LNCAP (cell line): ENCODE results near the gene OR2V1.

Source experiments
- TF ChIP-seq, protein P1 (sequence below): fragments of 450-650 bp; IDR thresholded peaks from 2 replicates; pipeline ENCODE4 v1.5.1; 2017; ENCODE audit warnings: mild to moderate bottlenecking

The OR2V1 gene

DNA sequence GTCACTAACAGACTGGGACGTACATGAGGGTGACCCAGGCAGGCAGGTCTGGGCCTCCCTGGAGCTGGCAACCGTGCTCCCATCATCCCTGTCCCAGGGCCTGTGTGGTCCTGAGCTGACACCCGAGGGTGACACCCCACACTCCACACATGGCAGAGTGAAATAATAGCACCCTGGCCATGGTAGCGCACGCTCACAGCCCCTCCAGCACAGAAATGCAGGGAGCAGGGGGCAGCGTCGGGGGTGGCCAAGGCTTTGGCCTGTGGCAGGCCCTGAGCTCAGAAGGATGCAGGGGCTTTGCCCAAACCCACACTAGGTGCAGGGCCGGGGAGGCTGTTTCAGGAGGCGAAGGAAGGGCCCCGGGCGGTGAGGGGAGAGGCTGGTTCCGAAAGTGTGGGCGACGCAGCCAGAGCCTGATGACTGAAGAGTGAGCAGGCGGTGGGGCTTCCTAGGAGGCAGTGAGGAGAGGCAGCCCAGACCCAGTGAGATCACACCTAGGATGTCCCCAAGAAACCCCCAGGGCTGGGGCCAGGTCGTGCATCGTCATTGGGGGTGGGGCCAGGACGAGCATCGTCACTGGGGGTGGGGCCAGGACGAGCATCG lies 29.3 kb upstream of the OR2V1 start:
- TF ChIP-seq, protein P1, sequence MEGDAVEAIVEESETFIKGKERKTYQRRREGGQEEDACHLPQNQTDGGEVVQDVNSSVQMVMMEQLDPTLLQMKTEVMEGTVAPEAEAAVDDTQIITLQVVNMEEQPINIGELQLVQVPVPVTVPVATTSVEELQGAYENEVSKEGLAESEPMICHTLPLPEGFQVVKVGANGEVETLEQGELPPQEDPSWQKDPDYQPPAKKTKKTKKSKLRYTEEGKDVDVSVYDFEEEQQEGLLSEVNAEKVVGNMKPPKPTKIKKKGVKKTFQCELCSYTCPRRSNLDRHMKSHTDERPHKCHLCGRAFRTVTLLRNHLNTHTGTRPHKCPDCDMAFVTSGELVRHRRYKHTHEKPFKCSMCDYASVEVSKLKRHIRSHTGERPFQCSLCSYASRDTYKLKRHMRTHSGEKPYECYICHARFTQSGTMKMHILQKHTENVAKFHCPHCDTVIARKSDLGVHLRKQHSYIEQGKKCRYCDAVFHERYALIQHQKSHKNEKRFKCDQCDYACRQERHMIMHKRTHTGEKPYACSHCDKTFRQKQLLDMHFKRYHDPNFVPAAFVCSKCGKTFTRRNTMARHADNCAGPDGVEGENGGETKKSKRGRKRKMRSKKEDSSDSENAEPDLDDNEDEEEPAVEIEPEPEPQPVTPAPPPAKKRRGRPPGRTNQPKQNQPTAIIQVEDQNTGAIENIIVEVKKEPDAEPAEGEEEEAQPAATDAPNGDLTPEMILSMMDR = no peak

DNA sequence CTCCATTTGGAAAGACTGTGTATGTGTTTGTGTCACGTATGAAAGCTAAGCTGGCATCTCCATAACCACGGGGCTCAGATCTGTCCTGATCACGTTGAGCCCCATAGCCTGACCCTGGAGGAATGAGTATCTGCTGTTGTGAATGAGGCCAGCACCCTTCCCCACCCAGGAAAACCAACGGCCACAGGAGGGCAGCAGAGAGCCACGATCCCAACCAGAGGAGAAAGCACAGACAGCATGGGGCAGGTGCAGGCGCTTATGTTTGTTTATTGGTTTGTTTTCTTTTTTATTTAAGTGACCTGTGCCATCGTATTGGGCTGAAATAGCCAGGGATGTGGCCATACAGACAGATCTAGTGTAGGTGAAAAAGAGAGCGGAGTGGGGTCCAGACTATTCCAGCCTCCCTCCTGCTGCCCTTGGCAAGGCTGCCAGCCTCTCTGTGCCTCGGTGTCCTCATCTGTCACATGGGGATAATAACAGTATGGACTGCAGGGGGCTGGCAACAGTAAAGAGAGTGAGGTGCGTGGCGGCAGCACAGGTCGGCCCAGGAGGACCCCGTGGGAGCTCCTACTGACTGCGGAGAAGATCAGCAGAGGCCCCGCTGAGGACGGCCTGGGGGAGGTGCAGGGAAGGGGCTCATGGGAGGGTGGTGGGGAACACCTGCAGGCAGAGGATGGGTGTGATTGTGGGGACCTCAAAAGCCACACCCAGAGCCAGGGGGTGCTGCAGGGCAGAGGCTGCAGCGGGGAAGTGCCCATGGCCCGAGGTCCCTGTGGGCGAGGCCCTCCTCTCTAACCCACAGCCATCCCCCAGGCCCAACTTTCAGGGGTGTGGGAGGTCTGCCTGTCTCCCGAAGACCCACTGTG lies 28.6 kb upstream of the OR2V1 start:
- TF ChIP-seq, protein P1 = peak; percentile 88

DNA sequence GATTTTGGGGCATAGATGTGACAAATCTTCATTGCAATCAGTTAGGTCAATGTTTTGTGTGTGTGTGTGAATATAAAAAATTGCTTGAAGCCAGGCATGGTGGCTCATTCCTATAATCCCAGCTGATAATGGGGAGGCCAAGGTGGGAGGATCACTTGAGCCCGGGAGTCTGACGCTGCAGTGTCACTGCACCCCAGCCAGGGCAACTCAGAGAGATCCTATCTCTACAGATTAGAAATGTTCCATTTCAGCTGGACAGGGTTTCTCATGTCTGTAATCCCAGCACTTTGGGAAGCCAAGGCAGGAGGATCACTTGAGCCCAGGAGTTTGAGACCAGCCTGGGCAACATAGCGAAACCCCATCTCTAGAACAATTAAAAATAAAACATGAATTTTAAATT lies 27.9 kb upstream of the OR2V1 start:
- TF ChIP-seq, protein P1 = no peak

DNA sequence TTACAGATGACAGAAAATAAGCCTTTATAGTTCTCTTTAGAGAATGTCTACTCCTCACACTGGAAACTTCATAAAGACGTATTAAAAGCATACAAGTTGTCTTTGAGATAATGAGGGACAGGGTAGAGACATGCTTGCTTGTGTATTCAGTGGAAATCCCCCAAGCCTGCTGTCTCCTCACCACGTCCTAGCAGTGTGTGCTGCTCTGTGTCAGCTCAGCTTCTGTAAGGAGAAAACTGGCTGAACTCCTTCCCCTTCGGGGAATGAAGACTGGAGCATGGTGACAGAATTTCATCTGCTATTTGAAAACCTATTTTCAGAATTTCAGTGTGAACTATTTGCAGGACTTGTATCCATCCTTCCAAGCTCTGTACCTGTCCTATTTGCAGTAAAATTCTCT lies 25.8 kb upstream of the OR2V1 start:
- TF ChIP-seq, protein P1 = no peak

DNA sequence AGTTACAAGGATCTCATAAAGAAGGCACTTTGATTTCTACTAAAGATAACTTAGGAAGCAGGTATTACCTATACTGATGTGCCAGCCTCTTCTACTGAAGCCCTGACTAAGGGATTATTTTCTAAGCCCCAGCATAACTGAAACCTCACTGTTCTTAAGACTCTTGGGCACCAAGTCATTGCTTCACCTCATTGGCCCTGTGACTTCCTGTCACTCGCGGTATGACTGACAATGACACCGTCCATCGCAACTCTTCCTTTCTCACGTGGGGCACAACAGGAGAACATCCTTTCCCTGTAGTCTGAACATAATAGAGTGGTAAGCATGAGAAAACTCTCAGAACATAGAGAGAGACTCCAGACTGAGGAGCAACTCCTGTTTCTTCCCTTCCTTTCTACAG lies 22.8 kb upstream of the OR2V1 start:
- TF ChIP-seq, protein P1 = no peak

DNA sequence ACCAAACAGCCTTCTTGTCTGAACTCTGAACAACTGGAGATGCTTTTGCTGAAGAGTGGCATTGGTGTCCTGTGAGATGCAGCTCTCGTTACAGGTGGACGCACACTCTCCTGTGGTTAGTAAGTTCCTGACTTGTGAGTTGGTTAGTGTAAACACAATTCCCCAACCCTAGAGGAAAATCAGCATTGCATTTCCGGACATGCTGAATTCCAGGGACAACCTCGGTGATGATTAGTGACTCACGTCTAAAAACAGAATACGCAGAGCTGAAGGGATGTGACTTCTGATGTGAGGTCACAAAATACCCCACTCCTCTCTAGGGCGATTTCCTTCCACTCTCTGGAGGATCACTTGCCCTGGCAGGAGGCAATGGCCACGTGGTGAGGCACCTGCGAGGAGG lies 21.4 kb upstream of the OR2V1 start:
- TF ChIP-seq, protein P1 = no peak

DNA sequence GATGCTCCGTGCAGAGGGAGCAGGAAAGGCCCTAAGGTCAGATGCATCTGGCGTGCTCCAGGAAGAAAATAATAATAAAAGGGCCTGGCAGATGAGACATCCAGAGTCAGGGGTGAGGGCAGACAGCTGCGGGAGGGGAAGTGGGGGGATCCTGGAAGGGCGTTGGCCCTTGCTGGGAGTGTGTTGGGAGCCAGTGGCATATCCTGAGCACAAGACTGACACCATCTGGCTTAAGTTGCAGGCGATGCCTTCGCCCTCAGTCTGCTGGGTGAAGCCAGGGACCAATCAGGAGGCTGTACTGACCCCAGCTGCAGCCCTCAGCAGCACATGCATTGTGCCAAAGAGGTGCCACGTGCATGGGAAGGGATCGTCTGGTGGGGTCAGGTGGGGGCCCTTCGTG lies 20.2 kb upstream of the OR2V1 start:
- TF ChIP-seq, protein P1 = no peak
